HepG2 (cell line): ENCODE data around the gene COX7A2L. TPM values are rescaled to one million over a fixed set of nuclear protein-coding genes. Genes with fewer than 3 reads are reported as not detected.

Experiments used
- ATAC-seq: fragments of 200-7000 bp; cut with Tn5 transposase; 3 replicates; pipeline ENCODE4 v1.9.1; 2020; ENCODE audit warnings: mild to moderate bottlenecking, moderate library complexity
- BruUV-seq: library from RNA; stranded (reverse); fragments of 400-500 nt; replicated peaks from 2 replicates; lab custom pipeline; 2021; lab: Mats Ljungman, UMichigan
- CTCF ChIA-PET: fragments of 300-600 bp; formaldehyde crosslinking; extraction: SDS; loops from one replicate; lab custom pipeline; 2021; ENCODE audit warnings: low total read pairs, inconsistent platforms, low intra/inter-chr PET ratio; lab: Yijun Ruan, JAX
- POLR2A ChIA-PET: fragments of 350-600 bp; sonication (Branson Sonifier 250); formaldehyde crosslinking; loops from one replicate; lab custom pipeline; 2020; ENCODE audit warnings: antibody characterized with exemption, inconsistent platforms; lab: Yijun Ruan, JAX
- DNase-seq: peaks from one replicate; pipeline ENCODE4 v3.0.0-alpha.2; 2015; ENCODE audit warnings: low spot score
- FAIRE-seq: peaks from 3 replicates; lab custom pipeline; 2011; peaks lifted over from hg19 to GRCh38; lab: Jason Lieb, UNC
- H2AFZ ChIP-seq: one replicate; pipeline ENCODE4 v1.6.1; 2011; ENCODE audit warnings: low read length, inconsistent platforms
- H3K27ac ChIP-seq: fragments of 300-600 bp; 3 replicates; pipeline ENCODE4 v1.8.0; 2011; ENCODE audit warnings: mixed run types, mild to moderate bottlenecking, mixed read lengths, low read length, inconsistent platforms; ENCODE audit not compliant: insufficient read depth; ENCODE audit errors: extremely low read length
- H3K27me3 ChIP-seq, 2 experiments: fragments of 200-600 bp in 1 of 2; 2 replicates in 1 of 2; 3 replicates in 1 of 2; pipeline versions ENCODE4 v1.6.0 to v1.8.0; 2011; ENCODE audit warnings: low read length in 2 of 2, mild to moderate bottlenecking in 2 of 2, moderate library complexity in 2 of 2, inconsistent platforms in 1 of 2; ENCODE audit not compliant: insufficient read depth in 2 of 2, control insufficient read depth in 1 of 2
- H3K36me3 ChIP-seq, 2 experiments: fragments of 200-600 bp in 1 of 2; replicated peaks in 1 of 2; 2 replicates in 1 of 2; 3 replicates in 1 of 2; pipeline versions ENCODE4 v1.5.1 to v1.8.0; 2011; ENCODE audit warnings: low read length in 2 of 2, inconsistent platforms in 1 of 2; ENCODE audit not compliant: insufficient read depth in 2 of 2, control insufficient read depth in 1 of 2
- H3K4me1 ChIP-seq: 2 replicates; pipeline ENCODE4 v1.5.1; 2012; ENCODE audit warnings: low read length, inconsistent platforms; ENCODE audit not compliant: insufficient read depth
- H3K4me2 ChIP-seq: 2 replicates; pipeline ENCODE4 v1.6.0; 2011; ENCODE audit warnings: low read depth, low read length, inconsistent platforms
- H3K4me3 ChIP-seq, 3 experiments: fragments of 200-600 bp in 1 of 3; sonication (generic), shearing (Covaris generic) in 1 of 3; replicated peaks in 1 of 3; 2 replicates each; pipeline ENCODE4 v1.5.1; 2011 to 2016; ENCODE audit warnings: low read length in 3 of 3, inconsistent platforms in 2 of 3, low read depth in 2 of 3, mild to moderate bottlenecking in 2 of 3, control low read depth in 1 of 3, mixed read lengths in 1 of 3; ENCODE audit not compliant: insufficient read depth in 1 of 3
- H3K79me2 ChIP-seq: one replicate; pipeline ENCODE4 v1.6.1; 2011; ENCODE audit warnings: low read length, inconsistent platforms; ENCODE audit not compliant: insufficient read depth
- H3K9ac ChIP-seq: 2 replicates; pipeline ENCODE4 v1.6.0; 2011; ENCODE audit warnings: mild to moderate bottlenecking, low read depth, low read length, inconsistent platforms; ENCODE audit not compliant: insufficient read depth
- H3K9me3 ChIP-seq: 2 replicates; pipeline ENCODE4 v1.5.1; 2012; ENCODE audit warnings: mild to moderate bottlenecking, low read length
- H4K20me1 ChIP-seq: 2 replicates; pipeline ENCODE4 v1.6.0; 2011; ENCODE audit warnings: inconsistent platforms, mild to moderate bottlenecking, low read length, moderate library complexity; ENCODE audit not compliant: insufficient read depth
- EED ChIP-seq: sonication (generic); formaldehyde crosslinking; IDR thresholded peaks from 2 replicates; pipeline ENCODE4 v1.5.0; 2020; ENCODE audit warnings: mild to moderate bottlenecking, missing genetic modification reagents
- FOXM1 ChIP-seq: sonication (generic); formaldehyde crosslinking; IDR thresholded peaks from 2 replicates; pipeline ENCODE4 v1.5.0; 2020; ENCODE audit warnings: missing genetic modification reagents
- HOXD1 ChIP-seq: sonication (generic); formaldehyde crosslinking; IDR thresholded peaks from 2 replicates; pipeline ENCODE4 v1.5.0; 2020; ENCODE audit warnings: missing genetic modification reagents
- IRX3 ChIP-seq: sonication (generic); formaldehyde crosslinking; IDR thresholded peaks from 2 replicates; pipeline ENCODE4 v1.8.1; 2023; ENCODE audit warnings: mild to moderate bottlenecking, low read depth, missing genetic modification reagents, borderline replicate concordance
- MTA3 ChIP-seq: sonication (generic); formaldehyde crosslinking; IDR thresholded peaks from 2 replicates; pipeline ENCODE4 v1.4.0; 2020; ENCODE audit warnings: missing genetic modification reagents
- MZF1 ChIP-seq: sonication (generic); formaldehyde crosslinking; IDR thresholded peaks from 2 replicates; pipeline ENCODE4 v1.8.1; 2023; ENCODE audit warnings: mild to moderate bottlenecking, missing genetic modification reagents, borderline replicate concordance
- PHF21A ChIP-seq: sonication (generic); formaldehyde crosslinking; IDR thresholded peaks from 2 replicates; pipeline ENCODE4 v1.5.0; 2020; ENCODE audit warnings: mild to moderate bottlenecking, missing genetic modification reagents
- PHF5A ChIP-seq: IDR thresholded peaks from one replicate; pipeline ENCODE4 v1.6.1; 2018; ENCODE audit warnings: low read depth, missing genetic modification reagents; ENCODE audit not compliant: unreplicated experiment
- PRDM15 ChIP-seq: sonication (generic); formaldehyde crosslinking; IDR thresholded peaks from 2 replicates; pipeline ENCODE4 v1.4.0; 2020; ENCODE audit warnings: missing genetic modification reagents
- SMAD9 ChIP-seq: sonication (generic); formaldehyde crosslinking; IDR thresholded peaks from 2 replicates; pipeline ENCODE4 v1.5.1; 2020; ENCODE audit warnings: mild to moderate bottlenecking, missing genetic modification reagents
- SNAI1 ChIP-seq: sonication (generic); formaldehyde crosslinking; IDR thresholded peaks from 2 replicates; pipeline ENCODE4 v1.5.0; 2020; ENCODE audit warnings: mild to moderate bottlenecking, missing genetic modification reagents, borderline replicate concordance
- SOX5 ChIP-seq: IDR thresholded peaks from 2 replicates; pipeline ENCODE4 v1.6.1; 2016; ENCODE audit warnings: borderline replicate concordance
- ZNF232 ChIP-seq: sonication (generic); formaldehyde crosslinking; IDR thresholded peaks from 2 replicates; pipeline ENCODE4 v1.4.0; 2020; ENCODE audit warnings: missing genetic modification reagents, borderline replicate concordance
- ZNF264 ChIP-seq: sonication (generic); formaldehyde crosslinking; IDR thresholded peaks from 2 replicates; pipeline ENCODE4 v1.4.0; 2020; ENCODE audit warnings: missing genetic modification reagents
- ZNF44 ChIP-seq: sonication (generic); formaldehyde crosslinking; IDR thresholded peaks from 2 replicates; pipeline ENCODE4 v1.5.1; 2020; ENCODE audit warnings: mild to moderate bottlenecking, missing genetic modification reagents
- ZNF687 ChIP-seq: sonication (generic); formaldehyde crosslinking; IDR thresholded peaks from 2 replicates; pipeline ENCODE4 v1.5.1; 2020; ENCODE audit warnings: mild to moderate bottlenecking, missing genetic modification reagents, moderate library complexity
- WGBS: methylation state at CpG from one replicate; pipeline ENCODE4 v1.1.6; 2017; ENCODE audit warnings: low lambda C conversion rate; 5-methylcytosine and 5-hydroxymethylcytosine counted together
- in situ Hi-C: cut with HindIII; loops from 2 replicates; pipeline ENCODE4 v1.10.0; 2017; ENCODE audit warnings: low pct_unique_long_range_greater_than_20kb; ENCODE audit not compliant: extremely low pct_ligation_motif_present
- intact Hi-C: fragments of 100-400 bp; cut with micrococcal nuclease; formaldehyde crosslinking; loops from one replicate; pipeline ENCODE4 v1.10.0; 2022; ENCODE audit not compliant: unreplicated experiment
- polyA plus RNA-seq, 8 experiments: library from polyadenylated mRNA; depleted of rRNA in 3 of 8; stranded (reverse) in 7 of 8; unstranded in 1 of 8; fragments of >200 nt; fragmentation: Illumina TruSeq in 4 of 8; extraction: Trizol in 4 of 8; gene quantifications; 2 replicates each; pipeline versions ENCODE4 v1.2.1 to v1.2.3, GENCODE V29; 2011 to 2016; ENCODE audit warnings: low read depth in 4 of 8, missing spikeins in 1 of 8, mixed read lengths in 1 of 8; ENCODE audit not compliant: insufficient read depth in 1 of 8
- total RNA-seq, 5 experiments: library from RNA; depleted of rRNA; stranded (reverse); fragments of >200 nt; fragmentation: Illumina TruSeq; extraction: Trizol; gene quantifications; 2 replicates each; pipeline ENCODE4 v1.2.3, GENCODE V29; 2016; ENCODE audit warnings: low read depth in 1 of 5
- TF ChIP-seq, protein P1 (sequence below): sonication (generic); formaldehyde crosslinking; IDR thresholded peaks from 2 replicates; pipeline ENCODE4 v1.8.1; 2022; ENCODE audit warnings: mild to moderate bottlenecking, missing genetic modification reagents

Gene COX7A2L
- total and polyA plus RNA-seq, 2 of the 13 experiments (the other 11 are each of a cell fraction or from before 2014, with no cell fraction given): 155 to 201 TPM

- no peaks in the 10 kb centered on the region for H3K79me2 ChIP-seq
- DNase-seq: no peak
- in situ Hi-C loops: no loop called here
- H3K4me1 ChIP-seq: no peaks in the 10 kb centered on the region
- no peaks in the 10 kb centered on the region for H3K27me3 ChIP-seq
- intact Hi-C loops: no loop called here
- H2AFZ ChIP-seq: no peak overlapping the region
- no peak for FAIRE-seq
- CTCF ChIA-PET: no interaction called here
- H4K20me1 ChIP-seq: peaks cover 72% of the 10 kb centered on the region
- H3K9me3 ChIP-seq: no peaks in the 10 kb centered on the region
- 94% methylated on average over 3 of the region's 3 CpGs for WGBS
- H3K9ac ChIP-seq: no peak overlapping the region
- BruUV-seq: no TSS peak
- no peak for ATAC-seq
- H3K36me3 ChIP-seq: peaks cover 23 to 49% of the 10 kb centered on the region in 2 experiments
- no peak overlapping the region for H3K4me2 ChIP-seq
- no peak overlapping the region for H3K27ac ChIP-seq
- POLR2A ChIA-PET: no interaction called here
- H3K4me3 ChIP-seq: no peak overlapping the region
- TF ChIP-seq SOX5 (CRISPR knock-in tag) (0 out of 2 replicates have a peak, but pooled peaks have one; percentile 8), IRX3 (no peak), ZNF264 (no peak), PHF21A (CRISPR knock-in tag) (no peak), SNAI1 (CRISPR knock-in tag) (no peak), SMAD9 (CRISPR knock-in tag) (no peak), ZNF44 (CRISPR knock-in tag) (no peak), ZNF232 (CRISPR knock-in tag) (no peak), HOXD1 (no peak), EED (no peak), FOXM1 (CRISPR knock-in tag) (no peak), PRDM15 (CRISPR knock-in tag) (no peak), MZF1 (no peak), ZNF687 (CRISPR knock-in tag) (no peak), MTA3 (no peak), PHF5A (no peak)
- TF ChIP-seq, protein P1, sequence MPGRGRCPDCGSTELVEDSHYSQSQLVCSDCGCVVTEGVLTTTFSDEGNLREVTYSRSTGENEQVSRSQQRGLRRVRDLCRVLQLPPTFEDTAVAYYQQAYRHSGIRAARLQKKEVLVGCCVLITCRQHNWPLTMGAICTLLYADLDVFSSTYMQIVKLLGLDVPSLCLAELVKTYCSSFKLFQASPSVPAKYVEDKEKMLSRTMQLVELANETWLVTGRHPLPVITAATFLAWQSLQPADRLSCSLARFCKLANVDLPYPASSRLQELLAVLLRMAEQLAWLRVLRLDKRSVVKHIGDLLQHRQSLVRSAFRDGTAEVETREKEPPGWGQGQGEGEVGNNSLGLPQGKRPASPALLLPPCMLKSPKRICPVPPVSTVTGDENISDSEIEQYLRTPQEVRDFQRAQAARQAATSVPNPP: no peak
These were observed 26.8 kb downstream of the COX7A2L start for GRCh38 chr2:42334220-42334619.
